Adrenal gland (tissue), 12 donors: Measurements from ENCODE around the gene ST7. TPM values are rescaled to one million over a fixed set of nuclear protein-coding genes. Genes with fewer than 3 reads are reported as not detected.

Experiments
- DNase-seq, 7 donors: peaks; one replicate each; pipeline ENCODE4 v3.0.0-alpha.2; 2019 to 2020
- H3K27ac ChIP-seq, 5 donors: fragments of 200-600 bp; sonication (generic) in 4 of 5; 1 replicate in 3 of 5; 2 replicates in 2 of 5; pipeline versions ENCODE4 v1.5.1 to v1.8.0; 2016 to 2020; ENCODE audit warnings: mild to moderate bottlenecking in 1 of 5
- H3K27me3 ChIP-seq: fragments of 200-600 bp; 2 replicates; pipeline ENCODE4 v1.8.0; 2021
- H3K36me3 ChIP-seq, 2 donors: fragments of 200-600 bp; replicated peaks in 1 of 2; 1 replicate in 1 of 2; 2 replicates in 1 of 2; pipeline versions ENCODE4 v1.5.1 to v1.8.0; 2018 to 2022
- H3K4me1 ChIP-seq, 2 donors: fragments of 200-600 bp; replicated peaks in 1 of 2; 1 replicate in 1 of 2; 2 replicates in 1 of 2; pipeline versions ENCODE4 v1.5.1 to v1.8.0; 2018 to 2021
- H3K4me3 ChIP-seq, 4 donors: fragments of 200-600 bp; sonication (generic) in 3 of 4; one replicate each; pipeline ENCODE4 v1.5.1; 2016 to 2018
- H3K9me3 ChIP-seq, 3 donors: fragments of 200-600 bp; sonication (generic) in 1 of 3; replicated peaks in 1 of 3; 1 replicate in 2 of 3; 2 replicates in 1 of 3; pipeline versions ENCODE4 v1.5.1 to v1.8.0; 2016 to 2021
- POLR2A ChIP-seq, 2 donors: fragments of 450-650 bp; IDR thresholded peaks; one replicate each; pipeline ENCODE4 v1.6.1; 2017; ENCODE audit warnings: antibody characterized with exemption in 2 of 2, mild to moderate bottlenecking in 2 of 2, moderate library complexity in 1 of 2
- WGBS, 4 donors: extraction: QIAGEN DNeasy Blood & Tissue Kit in 2 of 4; methylation state at CpG; one replicate each; pipeline versions ENCODE4 v1.1.5 to v1.1.7; 2013 to 2017; 5-methylcytosine and 5-hydroxymethylcytosine counted together
- intact Hi-C, 2 donors: fragments of 100-400 bp; cut with DNase I; formaldehyde crosslinking; loops; one replicate each; pipeline versions ENCODE4 v1.14.1 to v1.15.0; 2022 to 2023
- polyA plus RNA-seq, 3 donors: library from polyadenylated mRNA; stranded (reverse); fragments of 200-250 nt in 2 of 3; fragments of 350-450 nt in 1 of 3; fragmentation: Illumina TruSeq in 1 of 3; extraction: RNeasy Lipid Tissue Mini Kit (QIAGEN cat#74804) in 1 of 3; gene quantifications; one replicate each; pipeline ENCODE4 v1.2.3, GENCODE V29; 2013 to 2014
- total RNA-seq, 9 donors: library from RNA; depleted of rRNA in 4 of 9; stranded (reverse); fragments of >200 nt in 4 of 9; fragments of 120-200 nt in 1 of 9; fragmentation: NEBNext Ultra II Directional in 1 of 9; extraction: Animal tissue kit (Norgen Biotek cat#: 25700) in 1 of 9; gene quantifications; one replicate each; pipeline versions ENCODE4 v1.1.0 to v1.2.4, GENCODE V29; 2013 to 2023
- TF ChIP-seq, protein P1 (sequence below), 6 experiments: fragments of 450-650 bp in 4 of 6; fragments of 200-600 bp in 2 of 6; sonication (generic) in 1 of 6; IDR thresholded peaks; 1 replicate in 5 of 6; 2 replicates in 1 of 6; pipeline versions ENCODE4 v1.5.1 to v1.8.0; 2016 to 2021; ENCODE audit warnings: antibody characterized with exemption in 6 of 6, mild to moderate bottlenecking in 2 of 6, moderate library complexity in 1 of 6
- donor health status: healthy with polysubstance abuse.
- donor health status: Bipolar disorder and iron deficiency.
- donor health status: DM: yes; HTN: yes; CAD: no.
- donor health status: DM: no; HTN: no; CAD: no.
- donor health status: DM: no; HTN: no; CAD: no.
- donor health status: DM: yes; HTN: yes; CAD: no.

The ST7 gene
- total and polyA plus RNA-seq, 12 donors = 15.7 to 69.9 (median 33.1) TPM

DNA sequence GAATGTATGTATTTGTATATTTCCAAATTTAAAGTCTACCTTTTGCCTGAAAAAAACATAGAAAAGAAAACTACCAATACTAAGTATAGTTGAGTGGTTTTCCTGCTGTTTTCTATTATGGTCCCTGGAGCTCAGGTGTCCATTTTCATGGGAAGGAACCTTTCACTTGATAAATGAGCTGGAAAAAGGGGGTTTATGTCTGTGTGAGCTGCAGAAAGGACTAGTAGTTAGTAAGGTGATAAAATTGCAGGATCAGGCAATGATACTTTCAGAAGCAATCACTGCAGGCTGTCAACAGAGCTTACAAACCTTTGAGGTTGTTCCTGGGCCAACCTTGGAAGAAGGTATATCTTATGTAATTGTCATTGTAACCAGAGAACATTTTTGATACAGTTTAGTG is 48.0 kb downstream of the ST7 start:
- no peaks in the 10 kb centered on the region for H3K36me3 ChIP-seq
- TF ChIP-seq, protein P1, sequence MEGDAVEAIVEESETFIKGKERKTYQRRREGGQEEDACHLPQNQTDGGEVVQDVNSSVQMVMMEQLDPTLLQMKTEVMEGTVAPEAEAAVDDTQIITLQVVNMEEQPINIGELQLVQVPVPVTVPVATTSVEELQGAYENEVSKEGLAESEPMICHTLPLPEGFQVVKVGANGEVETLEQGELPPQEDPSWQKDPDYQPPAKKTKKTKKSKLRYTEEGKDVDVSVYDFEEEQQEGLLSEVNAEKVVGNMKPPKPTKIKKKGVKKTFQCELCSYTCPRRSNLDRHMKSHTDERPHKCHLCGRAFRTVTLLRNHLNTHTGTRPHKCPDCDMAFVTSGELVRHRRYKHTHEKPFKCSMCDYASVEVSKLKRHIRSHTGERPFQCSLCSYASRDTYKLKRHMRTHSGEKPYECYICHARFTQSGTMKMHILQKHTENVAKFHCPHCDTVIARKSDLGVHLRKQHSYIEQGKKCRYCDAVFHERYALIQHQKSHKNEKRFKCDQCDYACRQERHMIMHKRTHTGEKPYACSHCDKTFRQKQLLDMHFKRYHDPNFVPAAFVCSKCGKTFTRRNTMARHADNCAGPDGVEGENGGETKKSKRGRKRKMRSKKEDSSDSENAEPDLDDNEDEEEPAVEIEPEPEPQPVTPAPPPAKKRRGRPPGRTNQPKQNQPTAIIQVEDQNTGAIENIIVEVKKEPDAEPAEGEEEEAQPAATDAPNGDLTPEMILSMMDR (IDR thresholded peaks at IDR 0.05) = no peak
- no peak for TF ChIP-seq POLR2A (IDR thresholded peaks at IDR 0.05)
- peaks cover 0 to 5% of the 10 kb centered on the region in 2 donors for H3K4me1 ChIP-seq
- no peaks in the 10 kb centered on the region for H3K27me3 ChIP-seq
- no peak overlapping the region for H3K4me3 ChIP-seq
- no peak for DNase-seq
- H3K27ac ChIP-seq = no peak overlapping the region
- H3K9me3 ChIP-seq = no peaks in the 10 kb centered on the region
- intact Hi-C loops = no loop called here

DNA sequence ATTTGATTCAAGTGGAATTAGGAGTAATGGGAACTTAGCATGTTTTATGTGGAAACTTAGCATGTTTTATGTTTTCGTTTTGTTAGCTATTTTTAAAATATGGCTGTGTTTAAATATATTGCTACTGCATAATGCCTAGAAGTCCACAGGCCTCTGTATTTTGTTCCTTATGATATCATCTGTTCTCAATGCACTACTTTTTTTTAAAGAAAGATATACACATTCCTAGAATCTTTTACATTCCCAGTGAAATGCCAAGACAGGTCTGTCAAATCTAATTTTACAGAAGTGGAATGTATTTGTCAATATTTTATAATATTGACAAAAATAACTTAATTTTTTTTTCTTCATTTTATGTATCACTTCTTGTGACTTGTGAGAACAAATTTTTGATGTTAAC is 51.6 kb downstream of the ST7 start:
- TF ChIP-seq, protein P1 (IDR thresholded peaks at IDR 0.05) = no peak
- no peak for TF ChIP-seq POLR2A (IDR thresholded peaks at IDR 0.05)
- WGBS, 4 donors = 90 to 100% (median 93%) methylated on average over 1 of the region's 1 CpG

DNA sequence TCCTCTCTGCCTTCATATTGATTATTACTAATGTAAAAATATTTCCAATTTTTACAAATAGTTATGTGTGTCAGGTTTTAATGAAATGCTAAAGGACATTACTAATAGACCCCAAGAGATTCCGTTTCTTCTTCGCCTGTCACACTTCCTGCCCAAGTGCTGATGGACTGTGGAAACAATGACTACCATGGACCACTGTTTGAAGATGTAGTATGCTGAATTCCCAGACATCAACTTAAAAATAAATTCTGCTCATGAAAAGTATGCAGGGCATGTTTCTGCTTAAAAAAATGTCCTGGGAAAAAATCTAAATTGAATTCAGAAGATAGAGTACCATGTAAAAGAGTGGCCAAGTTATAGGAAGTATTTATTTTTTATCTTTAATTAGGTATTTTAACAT is 52.1 kb downstream of the ST7 start:
- no peak overlapping the region for H3K27ac ChIP-seq
- no peaks in the 10 kb centered on the region for H3K27me3 ChIP-seq
- no peaks in the 10 kb centered on the region for H3K9me3 ChIP-seq
- TF ChIP-seq, protein P1 (IDR thresholded peaks at IDR 0.05) = no peak
- TF ChIP-seq POLR2A (IDR thresholded peaks at IDR 0.05) = no peak
- 84 to 95% (median 93%) methylated on average over 2 of the region's 2 CpGs for WGBS, 4 donors
- no peak overlapping the region for H3K4me3 ChIP-seq
- peaks cover 6 to 11% of the 10 kb centered on the region in 2 donors for H3K4me1 ChIP-seq
- H3K36me3 ChIP-seq = no peaks in the 10 kb centered on the region
- no peak for DNase-seq
- intact Hi-C loops = no loop called here

More for the DNA sequence above, 51.6 kb downstream of the ST7 start:
- no peaks in the 10 kb centered on the region for H3K9me3 ChIP-seq
- no peak overlapping the region for H3K4me3 ChIP-seq
- no peaks in the 10 kb centered on the region for H3K27me3 ChIP-seq
- intact Hi-C loops = no loop called here
- no peak overlapping the region for H3K27ac ChIP-seq
- no peak for DNase-seq
- H3K4me1 ChIP-seq = peaks cover 6 to 11% of the 10 kb centered on the region in 2 donors
- no peaks in the 10 kb centered on the region for H3K36me3 ChIP-seq

DNA sequence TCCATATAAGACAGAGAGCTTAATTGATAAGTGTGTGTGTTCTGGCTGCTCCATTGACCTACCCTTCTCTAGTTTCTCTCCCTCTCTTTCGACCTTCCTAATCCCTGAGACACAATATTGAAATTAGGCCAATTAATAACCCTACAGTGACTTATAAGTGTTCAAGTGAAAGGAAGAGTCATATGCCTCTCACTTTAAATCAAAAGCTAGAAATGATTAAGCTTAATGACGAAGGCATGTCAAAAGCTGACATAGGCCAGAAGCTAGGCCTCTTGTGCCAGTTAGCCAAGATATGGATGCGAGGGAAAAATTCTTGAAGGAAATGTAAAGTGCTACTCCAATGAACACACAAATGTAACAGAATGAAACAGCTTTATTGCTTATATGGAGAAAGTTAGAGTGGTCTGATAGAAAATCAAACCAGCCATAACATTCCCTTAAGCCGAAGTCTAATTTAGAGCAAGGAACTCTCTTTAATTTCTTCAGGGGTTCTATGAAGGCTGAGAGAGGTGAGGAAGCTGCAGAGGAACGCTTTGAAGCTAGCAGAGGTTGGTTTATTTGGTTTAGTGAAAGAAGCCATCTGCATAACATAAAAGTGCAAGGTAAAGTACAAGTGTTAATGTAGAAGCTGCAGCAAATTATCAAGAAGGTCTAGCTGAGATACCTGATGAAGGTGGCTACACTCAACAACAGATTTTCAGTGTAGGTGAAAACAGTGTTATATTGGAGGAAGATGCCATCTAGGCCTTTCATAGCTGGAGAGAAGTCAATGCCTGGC is 53.8 kb downstream of the ST7 start:
- WGBS, 4 donors = 89 to 94% (median 91%) methylated on average over 5 of the region's 5 CpGs
- no peaks in the 10 kb centered on the region for H3K27me3 ChIP-seq
- H3K36me3 ChIP-seq = no peaks in the 10 kb centered on the region
- H3K4me3 ChIP-seq = no peak overlapping the region
- DNase-seq = no peak
- no peak overlapping the region for H3K27ac ChIP-seq
- intact Hi-C loops = no loop called here
- no peaks in the 10 kb centered on the region for H3K9me3 ChIP-seq
- peaks cover 6 to 11% of the 10 kb centered on the region in 2 donors for H3K4me1 ChIP-seq
- TF ChIP-seq, protein P1 (IDR thresholded peaks at IDR 0.05) = no peak
- no peak for TF ChIP-seq POLR2A (IDR thresholded peaks at IDR 0.05)
